HCT116 (cell line): Measurements from ENCODE around the gene MICAL3. TPM values are rescaled to one million over a fixed set of nuclear protein-coding genes. Genes with fewer than 3 reads are reported as not detected.

ENCODE experiments used
- ATAC-seq: fragments of 200-7000 bp; cut with Tn5 transposase; 2 replicates; pipeline ENCODE4 v1.9.1; 2020; ENCODE audit warnings: mild to moderate bottlenecking, moderate library complexity
- BruUV-seq: library from RNA; stranded (reverse); fragments of 400-500 nt; replicated peaks from 2 replicates; lab custom pipeline; 2021; lab: Mats Ljungman, UMichigan
- CTCF ChIA-PET: fragments of 300-600 bp; sonication (Branson Sonifier 250); formaldehyde crosslinking; loops from one replicate; lab custom pipeline; 2021; ENCODE audit warnings: antibody characterized with exemption; lab: Charles Lee
- POLR2A ChIA-PET: fragments of 300-600, 350-600 bp; sonication (Branson Sonifier 250); formaldehyde crosslinking; loops from one replicate; lab custom pipeline; 2021; ENCODE audit warnings: antibody characterized with exemption; lab: Charles Lee
- RAD21 ChIA-PET, 2 experiments: fragments of 300-600 bp; sonication (Branson Sonifier 250); formaldehyde crosslinking; loops; one replicate each; lab custom pipeline; 2023; ENCODE audit warnings: low total read pairs in 2 of 2; ENCODE audit not compliant: uncharacterized antibody in 2 of 2, unreplicated experiment in 2 of 2, low non-redundant PET in 1 of 2; lab: Charles Lee
- DNase-seq: peaks from one replicate; pipeline ENCODE4 v3.0.0-alpha.2; 2010; ENCODE audit warnings: low read depth, low spot score
- H2AFZ ChIP-seq: fragments of 200-600 bp; shearing (Covaris generic), sonication (generic); 2 replicates; pipeline ENCODE4 v1.6.1; 2017; ENCODE audit warnings: low read depth, mixed run types, mixed read lengths, antibody characterized with exemption, low read length; ENCODE audit not compliant: poor library complexity, severe bottlenecking
- H3K27ac ChIP-seq: 2 replicates; pipeline ENCODE4 v1.5.1; 2012; ENCODE audit warnings: low read depth, low read length
- H3K27me3 ChIP-seq: fragments of 200-600 bp; sonication (generic); 2 replicates; pipeline ENCODE4 v1.6.1; 2016; ENCODE audit warnings: mixed run types, low read length, mixed read lengths; ENCODE audit not compliant: insufficient read depth
- H3K36me3 ChIP-seq, 2 experiments: fragments of 200-500 bp in 1 of 2; fragments of 200-600 bp in 1 of 2; sonication (Bioruptor generic) in 1 of 2; sonication (generic) in 1 of 2; 2 replicates each; pipeline versions ENCODE4 v1.5.1 to v1.6.1; 2014 to 2016; ENCODE audit warnings: low read length in 2 of 2, inconsistent platforms in 1 of 2, mixed read lengths in 1 of 2, mixed run types in 1 of 2; ENCODE audit not compliant: insufficient read depth in 2 of 2, control insufficient read depth in 1 of 2
- H3K4me1 ChIP-seq, 2 experiments: fragments of 200-600 bp in 1 of 2; sonication (generic) in 1 of 2; 2 replicates each; pipeline versions ENCODE4 v1.5.1 to v1.6.1; 2012 to 2017; ENCODE audit warnings: low read length in 2 of 2, inconsistent platforms in 1 of 2, mild to moderate bottlenecking in 1 of 2, mixed read lengths in 1 of 2, mixed run types in 1 of 2, moderate library complexity in 1 of 2; ENCODE audit not compliant: insufficient read depth in 2 of 2, control insufficient read depth in 1 of 2
- H3K4me2 ChIP-seq: fragments of 200-600 bp; sonication (generic); 2 replicates; pipeline ENCODE4 v1.6.1; 2017; ENCODE audit warnings: mixed run types, low read length, mixed read lengths
- H3K4me3 ChIP-seq, 2 experiments: fragments of 200-600 bp in 1 of 2; sonication (generic) in 1 of 2; replicated peaks in 1 of 2; 2 replicates each; pipeline ENCODE4 v1.5.1; 2011 to 2016; ENCODE audit warnings: low read length in 2 of 2, control low read depth in 1 of 2, low read depth in 1 of 2, mild to moderate bottlenecking in 1 of 2, mixed read lengths in 1 of 2, mixed run types in 1 of 2
- H3K79me2 ChIP-seq: fragments of 200-600 bp; sonication (generic); 2 replicates; pipeline ENCODE4 v1.6.1; 2017; ENCODE audit warnings: mild to moderate bottlenecking, mixed run types, low read length, moderate library complexity, mixed read lengths; ENCODE audit not compliant: insufficient read depth
- H3K9ac ChIP-seq: fragments of 200-600 bp; sonication (generic); 2 replicates; pipeline ENCODE4 v1.6.1; 2016; ENCODE audit warnings: low read length, mixed read lengths
- H3K9me2 ChIP-seq: fragments of 200-600 bp; sonication (generic), shearing (Covaris generic); 2 replicates; pipeline ENCODE4 v1.6.1; 2017; ENCODE audit warnings: mixed run types, mild to moderate bottlenecking, moderate library complexity; ENCODE audit not compliant: insufficient read depth
- H3K9me3 ChIP-seq, 2 experiments: fragments of 200-500 bp in 1 of 2; fragments of 200-600 bp in 1 of 2; sonication (Bioruptor generic) in 1 of 2; sonication (generic) in 1 of 2; 2 replicates each; pipeline ENCODE4 v1.6.1; 2014 to 2017; ENCODE audit warnings: low read length in 2 of 2, mixed read lengths in 2 of 2, inconsistent platforms in 1 of 2, low read depth in 1 of 2, mild to moderate bottlenecking in 1 of 2, mixed run types in 1 of 2, moderate library complexity in 1 of 2; ENCODE audit not compliant: control insufficient read depth in 1 of 2, insufficient read depth in 1 of 2
- H4K20me1 ChIP-seq: fragments of 200-600 bp; sonication (generic), shearing (Covaris generic); 2 replicates; pipeline ENCODE4 v1.6.1; 2017; ENCODE audit warnings: mixed run types, mild to moderate bottlenecking, moderate library complexity; ENCODE audit not compliant: insufficient read depth
- CEBPB ChIP-seq: IDR thresholded peaks from 2 replicates; pipeline ENCODE4 v1.6.1; 2012; ENCODE audit warnings: low read depth
- EZH2 ChIP-seq: fragments of 200-600 bp; sonication (generic); IDR thresholded peaks from 2 replicates; pipeline ENCODE4 v1.6.1; 2017; ENCODE audit warnings: antibody characterized with exemption, mixed run types
- EZH2phosphoT487 ChIP-seq: fragments of 200-600 bp; IDR thresholded peaks from 2 replicates; pipeline ENCODE4 v1.6.1; 2018; ENCODE audit warnings: antibody characterized with exemption, borderline replicate concordance
- RAD21 ChIP-seq: IDR thresholded peaks from 2 replicates; pipeline ENCODE4 v1.6.1; 2012; ENCODE audit warnings: low read depth, mild to moderate bottlenecking
- intact Hi-C: fragments of 100-400 bp; cut with micrococcal nuclease; formaldehyde crosslinking; loops from 2 replicates; pipeline ENCODE4 v1.10.0; 2022
- total RNA-seq: library from RNA; stranded (reverse); gene quantifications from one replicate; pipeline ENCODE4 v1.2.1, GENCODE V29; 2021; ENCODE audit not compliant: unreplicated experiment

Gene MICAL3
- total RNA-seq, 1 experiment from 2014 or later, result 30.8 TPM

DNA sequence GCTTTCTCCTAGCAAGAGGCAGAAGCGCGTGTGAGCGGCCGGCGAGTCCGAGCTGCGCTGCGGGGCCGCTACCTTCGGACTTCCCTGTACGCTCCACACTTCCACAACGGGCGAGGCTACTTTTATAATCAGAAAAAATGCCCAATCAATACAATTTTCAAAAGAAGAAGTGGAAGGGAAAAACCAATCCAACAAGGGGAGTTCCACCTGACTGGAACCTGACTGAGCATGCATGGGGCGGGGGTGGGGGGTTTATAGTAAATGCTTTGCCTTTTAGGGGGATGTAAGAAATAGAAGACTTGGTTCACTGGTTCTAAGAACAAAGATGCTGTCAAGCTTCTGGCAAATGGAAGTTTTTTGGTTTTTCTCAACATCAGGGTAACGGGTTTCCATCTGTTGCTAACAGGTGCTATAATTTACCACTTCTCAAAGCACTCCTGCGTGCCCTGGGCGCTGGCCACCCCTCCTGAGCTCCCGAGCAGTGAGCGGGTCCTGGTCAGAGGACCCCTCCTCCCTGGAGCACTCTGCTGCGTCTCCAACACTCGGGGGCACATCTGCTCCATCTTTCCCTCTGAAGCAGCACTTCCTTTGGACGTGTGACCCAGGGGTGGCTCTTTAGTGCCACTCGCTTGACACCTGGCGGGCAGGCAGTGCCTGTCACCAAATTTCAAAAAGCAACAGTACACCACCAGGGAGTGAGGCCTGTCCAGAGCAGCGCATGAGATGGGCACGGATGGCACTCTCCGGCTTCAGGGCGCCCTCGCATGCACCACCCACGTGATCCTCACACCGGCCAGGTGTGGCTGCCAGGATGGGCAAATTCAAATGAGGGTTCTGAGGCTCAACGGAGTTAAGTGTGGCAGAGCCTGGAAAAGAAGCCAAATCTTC, 228.5 kb downstream of the MICAL3 start:
- no peak for DNase-seq
- RAD21 ChIA-PET, result no interaction called here
- H2AFZ ChIP-seq, result no peak overlapping the region
- TF ChIP-seq CEBPB (no peak), EZH2phosphoT487 (no peak)
- no peaks in the 10 kb centered on the region for H3K79me2 ChIP-seq
- H3K9ac ChIP-seq, result no peak overlapping the region
- ATAC-seq, result no peak
- no peak overlapping the region for H3K27ac ChIP-seq
- H3K9me3 ChIP-seq, result no peaks in the 10 kb centered on the region
- no TSS peak for BruUV-seq
- POLR2A ChIA-PET, result no interaction called here
- H3K9me2 ChIP-seq, result no peaks in the 10 kb centered on the region
- no peaks in the 10 kb centered on the region for H4K20me1 ChIP-seq
- H3K27me3 ChIP-seq, result no peaks in the 10 kb centered on the region
- H3K4me1 ChIP-seq, result no peaks in the 10 kb centered on the region
- H3K4me3 ChIP-seq, result no peak overlapping the region
- intact Hi-C loops, result no loop called here
- CTCF ChIA-PET, result no interaction called here
- H3K4me2 ChIP-seq, result no peak overlapping the region
- H3K36me3 ChIP-seq, result no peaks in the 10 kb centered on the region

DNA sequence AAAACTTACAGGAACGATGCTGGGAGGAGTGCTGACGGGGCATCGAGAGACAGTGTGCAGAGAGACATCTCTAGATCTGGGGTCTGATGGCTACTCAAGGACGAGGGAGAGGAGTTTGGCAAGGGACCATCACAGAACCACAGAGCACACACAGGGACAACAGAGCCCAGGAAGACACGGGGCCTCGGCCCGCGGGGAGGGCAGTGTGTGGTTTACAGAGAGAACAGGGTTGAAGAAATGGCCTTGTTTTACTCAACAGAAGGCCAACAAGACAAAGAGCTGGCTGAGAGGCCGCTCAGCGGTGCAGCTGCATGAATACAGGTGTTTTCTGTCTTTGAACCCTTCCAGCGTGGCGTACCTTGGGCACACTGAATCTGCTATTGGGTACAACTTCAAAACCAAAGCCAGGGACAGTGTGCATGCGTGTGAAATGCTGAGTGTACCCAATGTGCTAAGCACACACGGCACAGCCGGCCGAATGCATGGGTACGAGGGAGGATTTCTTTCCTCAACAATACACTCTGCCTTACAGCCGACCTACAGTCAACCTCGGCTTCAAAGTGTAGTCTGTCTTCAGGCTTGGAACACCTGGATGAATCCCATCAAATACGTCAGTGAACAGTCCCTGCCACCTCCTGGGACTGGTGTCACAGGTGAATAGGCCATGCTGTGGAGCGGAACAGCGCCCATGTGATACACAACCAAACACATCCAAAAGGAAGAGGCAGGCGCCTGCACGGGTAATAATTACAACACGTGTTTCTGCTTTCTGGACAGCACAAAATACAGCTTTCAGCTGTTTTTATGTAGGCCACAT, 229.4 kb downstream of the MICAL3 start:
- no peaks in the 10 kb centered on the region for H3K4me1 ChIP-seq
- no peaks in the 10 kb centered on the region for H3K9me3 ChIP-seq
- no peak overlapping the region for H3K4me3 ChIP-seq
- no peaks in the 10 kb centered on the region for H3K27me3 ChIP-seq
- no peak overlapping the region for H2AFZ ChIP-seq
- H3K27ac ChIP-seq, result no peak overlapping the region
- DNase-seq, result no peak
- ChIA-PET RAD21 (no interaction called here), POLR2A (no interaction called here), CTCF (no interaction called here)
- BruUV-seq, result no TSS peak
- ATAC-seq, result no peak
- H3K4me2 ChIP-seq, result no peak overlapping the region
- intact Hi-C loops, result no loop called here
- H3K9me2 ChIP-seq, result no peaks in the 10 kb centered on the region
- no peaks in the 10 kb centered on the region for H3K79me2 ChIP-seq
- no peaks in the 10 kb centered on the region for H4K20me1 ChIP-seq
- TF ChIP-seq RAD21, result no peak
- TF ChIP-seq EZH2, result no peak
- no peak overlapping the region for H3K9ac ChIP-seq
- no peaks in the 10 kb centered on the region for H3K36me3 ChIP-seq
